ENCODE results near the gene GRIN2C.

DNA sequence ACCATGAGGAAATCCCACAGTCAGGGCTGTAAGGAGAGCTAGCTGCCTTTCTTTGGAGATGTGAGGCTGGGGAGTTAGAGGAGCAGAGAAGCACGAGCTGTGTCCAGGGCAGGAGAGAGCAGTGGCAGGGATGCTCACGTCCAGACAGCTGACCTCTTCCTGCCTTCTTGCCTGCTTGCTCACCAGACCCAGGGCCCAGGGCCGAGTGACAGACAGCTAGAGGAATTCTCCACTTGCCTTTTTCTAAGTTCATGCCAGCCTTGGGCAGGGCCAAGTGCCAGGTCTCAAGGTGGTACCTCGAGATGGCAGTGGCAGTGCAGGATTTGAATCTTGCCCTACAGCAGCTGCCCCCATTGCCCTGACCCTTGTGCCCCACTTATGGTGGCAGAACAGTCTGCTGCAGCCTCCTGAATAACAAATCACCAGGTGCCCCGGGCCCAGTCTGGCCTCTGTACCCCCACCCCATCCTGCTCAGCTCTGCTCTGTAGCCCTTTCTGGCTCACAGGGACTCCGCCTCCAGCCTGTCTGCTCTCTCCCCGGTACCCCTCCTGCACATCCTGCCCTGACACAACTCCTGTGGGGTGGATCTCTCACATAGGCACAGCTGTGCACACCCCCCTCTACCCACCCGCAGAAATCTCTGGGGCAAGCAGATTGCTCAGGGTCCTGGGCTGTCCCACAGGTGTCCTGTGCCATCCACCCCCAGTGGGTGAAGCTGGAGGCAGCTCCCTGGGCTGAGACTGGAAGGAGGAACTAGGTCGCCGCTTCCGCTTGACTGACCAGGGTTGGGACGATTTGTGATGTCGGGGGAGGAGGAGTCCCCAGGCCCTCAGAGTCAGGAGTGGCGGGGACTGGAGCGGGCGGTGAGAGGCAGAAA lies 25.9 kb downstream of the GRIN2C start:
- TF ChIP-seq, protein P1, sequence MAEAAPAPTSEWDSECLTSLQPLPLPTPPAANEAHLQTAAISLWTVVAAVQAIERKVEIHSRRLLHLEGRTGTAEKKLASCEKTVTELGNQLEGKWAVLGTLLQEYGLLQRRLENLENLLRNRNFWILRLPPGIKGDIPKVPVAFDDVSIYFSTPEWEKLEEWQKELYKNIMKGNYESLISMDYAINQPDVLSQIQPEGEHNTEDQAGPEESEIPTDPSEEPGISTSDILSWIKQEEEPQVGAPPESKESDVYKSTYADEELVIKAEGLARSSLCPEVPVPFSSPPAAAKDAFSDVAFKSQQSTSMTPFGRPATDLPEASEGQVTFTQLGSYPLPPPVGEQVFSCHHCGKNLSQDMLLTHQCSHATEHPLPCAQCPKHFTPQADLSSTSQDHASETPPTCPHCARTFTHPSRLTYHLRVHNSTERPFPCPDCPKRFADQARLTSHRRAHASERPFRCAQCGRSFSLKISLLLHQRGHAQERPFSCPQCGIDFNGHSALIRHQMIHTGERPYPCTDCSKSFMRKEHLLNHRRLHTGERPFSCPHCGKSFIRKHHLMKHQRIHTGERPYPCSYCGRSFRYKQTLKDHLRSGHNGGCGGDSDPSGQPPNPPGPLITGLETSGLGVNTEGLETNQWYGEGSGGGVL (tag by site-specific recombination; IDR thresholded peaks at IDR 0.05): no peak; the same call in 1 of the 2 replicates
- TF ChIP-seq, protein P2, sequence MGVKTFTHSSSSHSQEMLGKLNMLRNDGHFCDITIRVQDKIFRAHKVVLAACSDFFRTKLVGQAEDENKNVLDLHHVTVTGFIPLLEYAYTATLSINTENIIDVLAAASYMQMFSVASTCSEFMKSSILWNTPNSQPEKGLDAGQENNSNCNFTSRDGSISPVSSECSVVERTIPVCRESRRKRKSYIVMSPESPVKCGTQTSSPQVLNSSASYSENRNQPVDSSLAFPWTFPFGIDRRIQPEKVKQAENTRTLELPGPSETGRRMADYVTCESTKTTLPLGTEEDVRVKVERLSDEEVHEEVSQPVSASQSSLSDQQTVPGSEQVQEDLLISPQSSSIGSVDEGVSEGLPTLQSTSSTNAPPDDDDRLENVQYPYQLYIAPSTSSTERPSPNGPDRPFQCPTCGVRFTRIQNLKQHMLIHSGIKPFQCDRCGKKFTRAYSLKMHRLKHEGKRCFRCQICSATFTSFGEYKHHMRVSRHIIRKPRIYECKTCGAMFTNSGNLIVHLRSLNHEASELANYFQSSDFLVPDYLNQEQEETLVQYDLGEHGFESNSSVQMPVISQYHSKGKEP (tag by site-specific recombination; IDR thresholded peaks at IDR 0.05): no peak
- TF ChIP-seq ZNF169 (tag by site-specific recombination; IDR thresholded peaks at IDR 0.05) (no peak), ZNF239 (tag by site-specific recombination; IDR thresholded peaks at IDR 0.05) (no peak), REPIN1 (tag by site-specific recombination; IDR thresholded peaks at IDR 0.05; ENCODE audit: low read depth) (no peak), HOXA7 (CRISPR knock-in tag; IDR thresholded peaks at IDR 0.05; ENCODE audit: borderline replicate concordance) (no peak), ZNF341 (tag by site-specific recombination; IDR thresholded peaks at IDR 0.05; ENCODE audit: low read depth) (no peak)
- TF ChIP-seq, protein P3, sequence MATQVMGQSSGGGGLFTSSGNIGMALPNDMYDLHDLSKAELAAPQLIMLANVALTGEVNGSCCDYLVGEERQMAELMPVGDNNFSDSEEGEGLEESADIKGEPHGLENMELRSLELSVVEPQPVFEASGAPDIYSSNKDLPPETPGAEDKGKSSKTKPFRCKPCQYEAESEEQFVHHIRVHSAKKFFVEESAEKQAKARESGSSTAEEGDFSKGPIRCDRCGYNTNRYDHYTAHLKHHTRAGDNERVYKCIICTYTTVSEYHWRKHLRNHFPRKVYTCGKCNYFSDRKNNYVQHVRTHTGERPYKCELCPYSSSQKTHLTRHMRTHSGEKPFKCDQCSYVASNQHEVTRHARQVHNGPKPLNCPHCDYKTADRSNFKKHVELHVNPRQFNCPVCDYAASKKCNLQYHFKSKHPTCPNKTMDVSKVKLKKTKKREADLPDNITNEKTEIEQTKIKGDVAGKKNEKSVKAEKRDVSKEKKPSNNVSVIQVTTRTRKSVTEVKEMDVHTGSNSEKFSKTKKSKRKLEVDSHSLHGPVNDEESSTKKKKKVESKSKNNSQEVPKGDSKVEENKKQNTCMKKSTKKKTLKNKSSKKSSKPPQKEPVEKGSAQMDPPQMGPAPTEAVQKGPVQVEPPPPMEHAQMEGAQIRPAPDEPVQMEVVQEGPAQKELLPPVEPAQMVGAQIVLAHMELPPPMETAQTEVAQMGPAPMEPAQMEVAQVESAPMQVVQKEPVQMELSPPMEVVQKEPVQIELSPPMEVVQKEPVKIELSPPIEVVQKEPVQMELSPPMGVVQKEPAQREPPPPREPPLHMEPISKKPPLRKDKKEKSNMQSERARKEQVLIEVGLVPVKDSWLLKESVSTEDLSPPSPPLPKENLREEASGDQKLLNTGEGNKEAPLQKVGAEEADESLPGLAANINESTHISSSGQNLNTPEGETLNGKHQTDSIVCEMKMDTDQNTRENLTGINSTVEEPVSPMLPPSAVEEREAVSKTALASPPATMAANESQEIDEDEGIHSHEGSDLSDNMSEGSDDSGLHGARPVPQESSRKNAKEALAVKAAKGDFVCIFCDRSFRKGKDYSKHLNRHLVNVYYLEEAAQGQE (tag by site-specific recombination; IDR thresholded peaks at IDR 0.05): no peak
- TF ChIP-seq, protein P4, sequence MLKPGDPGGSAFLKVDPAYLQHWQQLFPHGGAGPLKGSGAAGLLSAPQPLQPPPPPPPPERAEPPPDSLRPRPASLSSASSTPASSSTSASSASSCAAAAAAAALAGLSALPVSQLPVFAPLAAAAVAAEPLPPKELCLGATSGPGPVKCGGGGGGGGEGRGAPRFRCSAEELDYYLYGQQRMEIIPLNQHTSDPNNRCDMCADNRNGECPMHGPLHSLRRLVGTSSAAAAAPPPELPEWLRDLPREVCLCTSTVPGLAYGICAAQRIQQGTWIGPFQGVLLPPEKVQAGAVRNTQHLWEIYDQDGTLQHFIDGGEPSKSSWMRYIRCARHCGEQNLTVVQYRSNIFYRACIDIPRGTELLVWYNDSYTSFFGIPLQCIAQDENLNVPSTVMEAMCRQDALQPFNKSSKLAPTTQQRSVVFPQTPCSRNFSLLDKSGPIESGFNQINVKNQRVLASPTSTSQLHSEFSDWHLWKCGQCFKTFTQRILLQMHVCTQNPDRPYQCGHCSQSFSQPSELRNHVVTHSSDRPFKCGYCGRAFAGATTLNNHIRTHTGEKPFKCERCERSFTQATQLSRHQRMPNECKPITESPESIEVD (tag by site-specific recombination; IDR thresholded peaks at IDR 0.05): no peak
- TF ChIP-seq, protein P5, sequence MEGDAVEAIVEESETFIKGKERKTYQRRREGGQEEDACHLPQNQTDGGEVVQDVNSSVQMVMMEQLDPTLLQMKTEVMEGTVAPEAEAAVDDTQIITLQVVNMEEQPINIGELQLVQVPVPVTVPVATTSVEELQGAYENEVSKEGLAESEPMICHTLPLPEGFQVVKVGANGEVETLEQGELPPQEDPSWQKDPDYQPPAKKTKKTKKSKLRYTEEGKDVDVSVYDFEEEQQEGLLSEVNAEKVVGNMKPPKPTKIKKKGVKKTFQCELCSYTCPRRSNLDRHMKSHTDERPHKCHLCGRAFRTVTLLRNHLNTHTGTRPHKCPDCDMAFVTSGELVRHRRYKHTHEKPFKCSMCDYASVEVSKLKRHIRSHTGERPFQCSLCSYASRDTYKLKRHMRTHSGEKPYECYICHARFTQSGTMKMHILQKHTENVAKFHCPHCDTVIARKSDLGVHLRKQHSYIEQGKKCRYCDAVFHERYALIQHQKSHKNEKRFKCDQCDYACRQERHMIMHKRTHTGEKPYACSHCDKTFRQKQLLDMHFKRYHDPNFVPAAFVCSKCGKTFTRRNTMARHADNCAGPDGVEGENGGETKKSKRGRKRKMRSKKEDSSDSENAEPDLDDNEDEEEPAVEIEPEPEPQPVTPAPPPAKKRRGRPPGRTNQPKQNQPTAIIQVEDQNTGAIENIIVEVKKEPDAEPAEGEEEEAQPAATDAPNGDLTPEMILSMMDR (tag by site-specific recombination; IDR thresholded peaks at IDR 0.05): no peak
- TF ChIP-seq, protein P6, sequence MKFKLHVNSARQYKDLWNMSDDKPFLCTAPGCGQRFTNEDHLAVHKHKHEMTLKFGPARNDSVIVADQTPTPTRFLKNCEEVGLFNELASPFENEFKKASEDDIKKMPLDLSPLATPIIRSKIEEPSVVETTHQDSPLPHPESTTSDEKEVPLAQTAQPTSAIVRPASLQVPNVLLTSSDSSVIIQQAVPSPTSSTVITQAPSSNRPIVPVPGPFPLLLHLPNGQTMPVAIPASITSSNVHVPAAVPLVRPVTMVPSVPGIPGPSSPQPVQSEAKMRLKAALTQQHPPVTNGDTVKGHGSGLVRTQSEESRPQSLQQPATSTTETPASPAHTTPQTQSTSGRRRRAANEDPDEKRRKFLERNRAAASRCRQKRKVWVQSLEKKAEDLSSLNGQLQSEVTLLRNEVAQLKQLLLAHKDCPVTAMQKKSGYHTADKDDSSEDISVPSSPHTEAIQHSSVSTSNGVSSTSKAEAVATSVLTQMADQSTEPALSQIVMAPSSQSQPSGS (tag by site-specific recombination; IDR thresholded peaks at IDR 0.05; ENCODE audit: low read depth): no peak
- TF ChIP-seq, protein P7, sequence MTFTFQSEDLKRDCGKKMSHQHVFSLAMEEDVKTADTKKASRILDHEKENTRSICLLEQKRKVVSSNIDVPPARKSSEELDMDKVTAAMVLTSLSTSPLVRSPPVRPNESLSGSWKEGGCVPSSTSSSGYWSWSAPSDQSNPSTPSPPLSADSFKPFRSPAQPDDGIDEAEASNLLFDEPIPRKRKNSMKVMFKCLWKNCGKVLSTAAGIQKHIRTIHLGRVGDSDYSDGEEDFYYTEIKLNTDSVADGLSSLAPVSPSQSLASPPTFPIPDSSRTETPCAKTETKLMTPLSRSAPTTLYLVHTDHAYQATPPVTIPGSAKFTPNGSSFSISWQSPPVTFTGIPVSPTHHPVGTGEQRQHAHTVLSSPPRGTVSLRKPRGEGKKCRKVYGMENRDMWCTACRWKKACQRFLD (tag by site-specific recombination; IDR thresholded peaks at IDR 0.05): no peak

All from HEK293 (cell line).